ENCODE results near the gene KHDRBS1. TPM values are rescaled to one million over a fixed set of nuclear protein-coding genes. Genes with fewer than 3 reads are reported as not detected.

The KHDRBS1 gene
- total RNA-seq, 1 donor from 2014 or later, result 39.8 TPM

GRCh38 chr1:31980835-31981455 lies 32.7 kb upstream of the KHDRBS1 start:
- TF ChIP-seq, protein P1, sequence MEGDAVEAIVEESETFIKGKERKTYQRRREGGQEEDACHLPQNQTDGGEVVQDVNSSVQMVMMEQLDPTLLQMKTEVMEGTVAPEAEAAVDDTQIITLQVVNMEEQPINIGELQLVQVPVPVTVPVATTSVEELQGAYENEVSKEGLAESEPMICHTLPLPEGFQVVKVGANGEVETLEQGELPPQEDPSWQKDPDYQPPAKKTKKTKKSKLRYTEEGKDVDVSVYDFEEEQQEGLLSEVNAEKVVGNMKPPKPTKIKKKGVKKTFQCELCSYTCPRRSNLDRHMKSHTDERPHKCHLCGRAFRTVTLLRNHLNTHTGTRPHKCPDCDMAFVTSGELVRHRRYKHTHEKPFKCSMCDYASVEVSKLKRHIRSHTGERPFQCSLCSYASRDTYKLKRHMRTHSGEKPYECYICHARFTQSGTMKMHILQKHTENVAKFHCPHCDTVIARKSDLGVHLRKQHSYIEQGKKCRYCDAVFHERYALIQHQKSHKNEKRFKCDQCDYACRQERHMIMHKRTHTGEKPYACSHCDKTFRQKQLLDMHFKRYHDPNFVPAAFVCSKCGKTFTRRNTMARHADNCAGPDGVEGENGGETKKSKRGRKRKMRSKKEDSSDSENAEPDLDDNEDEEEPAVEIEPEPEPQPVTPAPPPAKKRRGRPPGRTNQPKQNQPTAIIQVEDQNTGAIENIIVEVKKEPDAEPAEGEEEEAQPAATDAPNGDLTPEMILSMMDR (IDR thresholded peaks at IDR 0.05; ENCODE audit: insufficient read depth, low read length, severe bottlenecking), result no peak
- Histone ChIP-seq H3K4me3 (ENCODE audit: low read depth, low read length) (no peak overlapping the region), H3K36me3 (ENCODE audit: control insufficient read depth, insufficient read depth, low read length) (no peaks in the 10 kb centered on the region), H3K27me3 (ENCODE audit: control insufficient read depth, insufficient read depth, low read length) (no peaks in the 10 kb centered on the region)
- DNase-seq (ENCODE audit: low read depth) (no peak), FAIRE-seq (no peak)

GRCh38 chr1:31981456-31981839 lies 32.2 kb upstream of the KHDRBS1 start:
- Histone ChIP-seq H3K27me3 (ENCODE audit: control insufficient read depth, insufficient read depth, low read length) (no peaks in the 10 kb centered on the region), H3K4me3 (ENCODE audit: low read depth, low read length) (no peak overlapping the region), H3K36me3 (ENCODE audit: control insufficient read depth, insufficient read depth, low read length) (no peaks in the 10 kb centered on the region)
- TF ChIP-seq, protein P1 (IDR thresholded peaks at IDR 0.05; ENCODE audit: insufficient read depth, low read length, severe bottlenecking), result no peak
- DNase-seq (ENCODE audit: low read depth), result no peak
- FAIRE-seq, result no peak

DNA sequence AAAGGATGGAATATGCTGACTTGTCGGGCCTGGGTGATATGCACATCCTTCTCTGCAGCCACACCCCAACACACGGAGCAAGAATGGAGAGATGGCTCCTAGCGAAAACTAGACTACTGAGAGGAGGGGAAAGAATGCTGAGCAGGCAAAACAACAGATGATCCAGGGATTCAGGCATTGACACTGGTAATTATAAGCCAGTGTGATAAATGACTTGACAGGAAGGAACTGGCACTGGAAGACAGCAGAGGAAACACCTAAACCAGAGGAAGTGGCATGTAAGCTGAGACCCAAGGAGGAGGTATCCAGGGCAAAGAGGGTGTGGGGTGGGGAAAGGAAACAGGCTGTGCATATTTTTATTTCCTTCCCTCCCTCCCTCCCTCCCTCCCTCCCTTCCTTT lies 31.7 kb upstream of the KHDRBS1 start:
- Histone ChIP-seq H3K36me3 (ENCODE audit: control insufficient read depth, insufficient read depth, low read length) (no peaks in the 10 kb centered on the region), H3K4me3 (ENCODE audit: low read depth, low read length) (no peak overlapping the region), H3K27me3 (ENCODE audit: control insufficient read depth, insufficient read depth, low read length) (no peaks in the 10 kb centered on the region)
- DNase-seq (ENCODE audit: low read depth) (no peak), FAIRE-seq (no peak)
- TF ChIP-seq, protein P1 (IDR thresholded peaks at IDR 0.05; ENCODE audit: insufficient read depth, low read length, severe bottlenecking), result no peak

- H3K4me3 ChIP-seq (ENCODE audit: low read depth, low read length), result no peak overlapping the region
- DNase-seq (ENCODE audit: low read depth), result peak; percentile 71
- no peaks in the 10 kb centered on the region for H3K27me3 ChIP-seq (ENCODE audit: control insufficient read depth, insufficient read depth, low read length)
- FAIRE-seq, result no peak
- TF ChIP-seq, protein P1 (IDR thresholded peaks at IDR 0.05; ENCODE audit: insufficient read depth, low read length, severe bottlenecking), result no peak
- H3K36me3 ChIP-seq (ENCODE audit: control insufficient read depth, insufficient read depth, low read length), result no peaks in the 10 kb centered on the region
Observed at GRCh38 chr1:31984419-31985347, 29.0 kb upstream of the KHDRBS1 start.

DNA sequence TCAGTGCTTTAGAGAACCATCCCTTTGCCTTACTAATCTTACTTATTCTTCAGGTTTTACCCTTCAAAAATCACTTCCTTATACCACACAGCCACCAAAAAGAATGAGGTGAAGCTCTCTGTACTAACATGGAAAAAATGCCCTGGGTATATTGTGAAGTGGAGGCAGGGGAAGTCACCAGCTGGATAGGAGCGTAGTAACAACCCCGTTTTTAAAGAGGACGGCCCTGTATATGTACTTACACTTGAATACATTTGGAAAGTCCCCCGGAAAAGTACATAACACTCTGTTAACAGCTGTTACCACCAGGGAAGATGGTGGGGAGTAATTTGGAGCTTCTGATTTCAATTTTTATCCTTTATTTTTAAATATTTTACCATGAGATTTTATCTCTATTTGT lies 28.2 kb upstream of the KHDRBS1 start:
- DNase-seq (ENCODE audit: low read depth) (peak; percentile 13), FAIRE-seq (no peak)
- Histone ChIP-seq H3K27me3 (ENCODE audit: control insufficient read depth, insufficient read depth, low read length) (no peaks in the 10 kb centered on the region), H3K4me3 (ENCODE audit: low read depth, low read length) (no peak overlapping the region), H3K36me3 (ENCODE audit: control insufficient read depth, insufficient read depth, low read length) (no peaks in the 10 kb centered on the region)
- TF ChIP-seq, protein P1 (IDR thresholded peaks at IDR 0.05; ENCODE audit: insufficient read depth, low read length, severe bottlenecking), result no peak

All from bronchial epithelial cell (primary cell).